Neural crest cell (in vitro differentiated cells): ENCODE results near the gene PCCA. TPM values are rescaled to one million over a fixed set of nuclear protein-coding genes. Genes with fewer than 3 reads are reported as not detected.

Source experiments
- DNase-seq: peaks from one replicate; pipeline ENCODE4 v3.0.0; 2021; ENCODE audit warnings: low read depth, mixed read lengths, low spot score
- H3K27ac Mint-ChIP-seq: one replicate; pipeline ENCODE4 v1.8.0; 2021; ENCODE audit warnings: mild to moderate bottlenecking, mixed read lengths; ENCODE audit not compliant: unreplicated experiment
- H3K27me3 Mint-ChIP-seq: 2 replicates; pipeline ENCODE4 v1.8.0; 2021; ENCODE audit warnings: low read depth, mild to moderate bottlenecking, mixed read lengths
- H3K36me3 Mint-ChIP-seq: 2 replicates; pipeline ENCODE4 v1.8.0; 2021; ENCODE audit warnings: low read depth, mild to moderate bottlenecking, mixed read lengths
- H3K4me1 Mint-ChIP-seq: 2 replicates; pipeline ENCODE4 v1.8.0; 2021; ENCODE audit warnings: mixed read lengths
- H3K4me3 Mint-ChIP-seq: one replicate; pipeline ENCODE4 v1.8.0; 2021; ENCODE audit warnings: mild to moderate bottlenecking, mixed read lengths
- H3K9me3 Mint-ChIP-seq: 2 replicates; pipeline ENCODE4 v1.8.0; 2021; ENCODE audit warnings: mixed read lengths
- total RNA-seq: library from RNA; stranded (reverse); gene quantifications from 2 replicates; pipeline ENCODE4 v1.2.1, GENCODE V29; 2021
- TF ChIP-seq, protein P1 (sequence below): fragments of 200-600 bp; sonication (generic); conservative IDR thresholded peaks from 2 replicates; pipeline ENCODE4 v1.5.0; 2021; ENCODE audit warnings: antibody characterized with exemption, mild to moderate bottlenecking

PCCA gene
- total RNA-seq, 1 donor from 2014 or later = 40.6 TPM

DNA sequence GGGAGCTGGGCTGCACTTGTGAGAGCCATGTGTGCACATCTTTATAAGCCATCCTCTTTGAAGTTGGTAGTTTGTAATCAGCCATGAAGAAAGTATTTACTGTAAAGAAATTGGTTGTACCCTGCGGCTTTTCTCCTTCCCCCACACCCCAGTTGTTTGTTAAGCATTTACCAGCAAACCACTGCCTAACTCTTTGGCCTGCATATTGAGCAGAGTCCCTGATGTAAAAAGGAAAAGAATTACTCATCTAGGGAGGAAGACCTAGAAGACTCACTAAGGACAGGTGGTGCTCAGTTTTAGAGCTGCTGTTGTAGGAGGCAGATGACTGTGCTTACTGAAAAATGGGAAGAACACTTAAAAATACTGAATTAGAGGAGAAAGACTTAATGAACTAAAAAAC lies 245.3 kb downstream of the PCCA start:
- TF ChIP-seq, protein P1, sequence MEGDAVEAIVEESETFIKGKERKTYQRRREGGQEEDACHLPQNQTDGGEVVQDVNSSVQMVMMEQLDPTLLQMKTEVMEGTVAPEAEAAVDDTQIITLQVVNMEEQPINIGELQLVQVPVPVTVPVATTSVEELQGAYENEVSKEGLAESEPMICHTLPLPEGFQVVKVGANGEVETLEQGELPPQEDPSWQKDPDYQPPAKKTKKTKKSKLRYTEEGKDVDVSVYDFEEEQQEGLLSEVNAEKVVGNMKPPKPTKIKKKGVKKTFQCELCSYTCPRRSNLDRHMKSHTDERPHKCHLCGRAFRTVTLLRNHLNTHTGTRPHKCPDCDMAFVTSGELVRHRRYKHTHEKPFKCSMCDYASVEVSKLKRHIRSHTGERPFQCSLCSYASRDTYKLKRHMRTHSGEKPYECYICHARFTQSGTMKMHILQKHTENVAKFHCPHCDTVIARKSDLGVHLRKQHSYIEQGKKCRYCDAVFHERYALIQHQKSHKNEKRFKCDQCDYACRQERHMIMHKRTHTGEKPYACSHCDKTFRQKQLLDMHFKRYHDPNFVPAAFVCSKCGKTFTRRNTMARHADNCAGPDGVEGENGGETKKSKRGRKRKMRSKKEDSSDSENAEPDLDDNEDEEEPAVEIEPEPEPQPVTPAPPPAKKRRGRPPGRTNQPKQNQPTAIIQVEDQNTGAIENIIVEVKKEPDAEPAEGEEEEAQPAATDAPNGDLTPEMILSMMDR = no peak
- Mint-ChIP-seq H3K36me3 (peaks cover 45% of the 10 kb centered on the region), H3K9me3 (peaks cover 12% of the 10 kb centered on the region), H3K27ac (no peak overlapping the region), H3K4me1 (no peaks in the 10 kb centered on the region), H3K27me3 (no peaks in the 10 kb centered on the region), H3K4me3 (no peak overlapping the region)
- DNase-seq = no peak

DNA sequence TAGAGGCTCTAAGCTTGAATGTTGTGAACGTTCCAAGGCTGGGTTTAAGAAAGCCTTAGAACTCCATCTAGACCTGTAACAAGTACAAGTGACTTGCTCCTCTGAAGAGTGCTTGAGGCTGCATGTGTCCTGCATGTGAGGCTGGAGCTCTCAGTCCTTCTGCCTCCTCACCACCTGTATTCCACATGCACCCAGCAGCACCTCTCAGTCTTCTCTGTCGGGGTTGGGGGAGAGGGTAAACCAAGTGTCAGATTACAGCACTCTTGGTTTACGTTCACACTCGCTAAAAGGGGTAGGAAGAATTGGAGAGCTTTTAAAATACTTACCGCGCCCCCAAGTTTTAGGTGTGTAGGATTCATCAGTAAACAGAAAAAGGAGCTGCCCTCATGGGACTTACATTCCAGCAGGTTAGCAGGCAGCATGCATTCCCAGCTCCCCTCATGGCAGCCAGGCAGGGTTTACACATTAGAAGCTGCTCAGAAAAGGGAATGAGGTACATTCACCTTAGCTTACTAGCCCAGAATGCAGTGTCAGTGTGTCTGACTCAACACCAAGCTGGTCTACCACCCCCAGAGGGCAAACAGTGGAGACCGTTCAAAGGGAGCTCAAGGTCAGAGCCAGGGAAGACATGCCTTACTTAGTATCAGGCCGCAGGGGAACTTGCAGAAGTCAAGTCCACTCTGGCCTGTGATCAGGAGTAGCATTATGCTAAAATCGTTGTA lies 248.1 kb downstream of the PCCA start:
- Mint-ChIP-seq H3K36me3 (peaks cover 40% of the 10 kb centered on the region), H3K27ac (no peak overlapping the region)

DNA sequence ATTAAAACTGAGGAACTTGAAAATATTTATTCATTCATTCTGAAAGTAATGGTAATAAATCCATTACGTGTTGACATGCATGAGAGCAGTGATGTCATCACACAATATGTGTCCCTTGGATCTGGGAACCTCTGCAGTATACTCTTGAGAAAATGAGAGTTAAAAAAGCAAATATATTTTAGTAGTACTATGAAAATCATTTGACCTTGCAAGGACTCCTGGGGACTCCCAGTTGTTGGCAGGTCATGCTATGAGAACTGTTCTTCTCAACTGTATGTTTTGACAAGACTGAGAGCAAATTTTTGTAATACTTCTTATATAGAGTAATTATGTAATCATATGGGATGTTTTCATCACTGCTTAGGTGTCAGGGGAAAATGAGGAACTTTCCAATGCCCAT lies 249.4 kb downstream of the PCCA start:
- no peaks in the 10 kb centered on the region for H3K4me1 Mint-ChIP-seq
- TF ChIP-seq, protein P1 = no peak
- H3K27ac Mint-ChIP-seq = no peak overlapping the region
- H3K36me3 Mint-ChIP-seq = peaks cover 34% of the 10 kb centered on the region
- no peak for DNase-seq
- no peak overlapping the region for H3K4me3 Mint-ChIP-seq
- no peaks in the 10 kb centered on the region for H3K27me3 Mint-ChIP-seq
- H3K9me3 Mint-ChIP-seq = peaks cover 12% of the 10 kb centered on the region

More for the DNA sequence above, 248.1 kb downstream of the PCCA start:
- Mint-ChIP-seq H3K27me3 (no peaks in the 10 kb centered on the region), H3K9me3 (peaks cover 12% of the 10 kb centered on the region), H3K4me1 (no peaks in the 10 kb centered on the region), H3K4me3 (no peak overlapping the region)
- TF ChIP-seq, protein P1 = no peak
- no peak for DNase-seq

DNA sequence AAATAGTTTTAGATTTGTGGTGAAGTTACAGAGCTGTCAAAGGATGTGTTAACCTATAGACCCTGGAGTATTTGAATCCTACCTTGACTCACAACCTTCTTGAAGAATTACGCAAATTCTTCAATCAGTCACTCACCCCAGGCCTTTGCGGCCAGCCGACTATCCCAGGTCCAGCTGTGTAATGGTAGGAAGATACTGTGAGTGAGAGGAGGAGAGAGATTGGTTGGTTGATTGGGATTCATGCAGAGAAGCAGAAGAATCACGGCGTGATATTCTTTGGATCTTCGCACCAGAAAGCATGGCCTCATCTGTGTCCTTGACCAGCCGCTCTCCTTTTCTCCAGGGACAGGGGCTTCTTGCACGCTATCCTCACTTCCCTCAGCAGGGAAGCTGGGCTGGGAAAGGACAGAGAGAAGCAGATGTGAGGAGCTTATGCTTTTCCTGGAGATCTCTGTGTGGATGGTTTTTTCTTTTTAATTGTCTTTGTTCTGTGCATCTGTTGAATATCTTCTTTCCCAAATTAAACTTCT lies 250.6 kb downstream of the PCCA start:
- no peak for DNase-seq

DNA sequence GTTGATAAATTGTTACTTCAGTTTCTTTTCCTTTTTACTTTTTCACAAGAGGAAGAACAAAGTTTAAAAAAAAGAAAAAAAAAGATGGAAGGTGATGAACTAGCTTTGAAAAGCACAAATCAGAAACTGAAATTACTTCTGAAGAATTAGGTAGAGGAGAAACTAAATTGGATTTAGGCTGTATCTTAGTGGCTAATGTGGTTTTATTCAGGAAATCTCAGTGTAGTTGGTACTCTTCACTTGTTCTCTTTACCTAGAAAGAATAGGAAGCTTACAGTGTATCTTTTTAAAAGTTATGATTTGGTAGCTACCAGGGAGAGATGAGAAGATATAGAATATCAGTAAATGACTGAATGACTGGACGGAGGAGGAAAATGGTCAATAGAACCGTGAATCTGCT lies 252.0 kb downstream of the PCCA start:
- H3K36me3 Mint-ChIP-seq = peaks cover 29% of the 10 kb centered on the region
- H3K9me3 Mint-ChIP-seq = peaks cover 3% of the 10 kb centered on the region
- no peaks in the 10 kb centered on the region for H3K4me1 Mint-ChIP-seq
- no peak for DNase-seq
- TF ChIP-seq, protein P1 = no peak
- H3K4me3 Mint-ChIP-seq = no peak overlapping the region
- no peaks in the 10 kb centered on the region for H3K27me3 Mint-ChIP-seq
- H3K27ac Mint-ChIP-seq = no peak overlapping the region

More for the DNA sequence above, 250.6 kb downstream of the PCCA start:
- Mint-ChIP-seq H3K4me3 (no peak overlapping the region), H3K27ac (no peak overlapping the region), H3K9me3 (peaks cover 6% of the 10 kb centered on the region), H3K27me3 (no peaks in the 10 kb centered on the region), H3K36me3 (peaks cover 33% of the 10 kb centered on the region), H3K4me1 (no peaks in the 10 kb centered on the region)
- TF ChIP-seq, protein P1 = no peak
